Stimulated activated CD8-positive, alpha-beta memory T cell treated with anti-CD3 and anti-CD28 coated beads, Interleukin-4, amount 100 ng/mL, for 24 hours (primary cell): ENCODE results near the gene ETFA.
"Not testable (repeated sequence)": the region's sequence is repeated elsewhere in the genome, so short reads cannot be mapped to it uniquely, and the experiment has no call there.

ENCODE experiments used
- DNase-seq: peaks from one replicate; pipeline ENCODE4 v3.0.0-alpha.2; 2020; ENCODE audit warnings: low read depth

The ETFA gene

DNA sequence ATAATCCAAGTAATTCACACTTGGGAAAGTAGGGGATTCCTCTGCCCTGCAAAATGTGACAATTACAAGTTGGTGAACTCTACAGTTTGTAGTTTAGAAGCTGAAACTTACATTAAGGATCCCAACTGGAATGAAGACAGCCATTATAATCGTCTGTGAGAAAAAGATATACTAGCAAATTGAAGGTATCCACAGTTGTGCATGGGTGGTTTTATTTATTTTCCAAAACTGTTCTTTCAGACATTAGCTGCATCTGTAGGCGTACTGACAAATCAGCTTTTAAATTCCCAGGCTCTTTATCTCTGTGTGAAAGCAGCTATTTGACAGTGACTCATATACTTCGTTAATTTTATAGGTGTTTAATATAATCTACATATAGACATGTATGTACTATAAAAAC, 12.8 kb upstream of the ETFA start:
- DNase-seq, result no peak

DNA sequence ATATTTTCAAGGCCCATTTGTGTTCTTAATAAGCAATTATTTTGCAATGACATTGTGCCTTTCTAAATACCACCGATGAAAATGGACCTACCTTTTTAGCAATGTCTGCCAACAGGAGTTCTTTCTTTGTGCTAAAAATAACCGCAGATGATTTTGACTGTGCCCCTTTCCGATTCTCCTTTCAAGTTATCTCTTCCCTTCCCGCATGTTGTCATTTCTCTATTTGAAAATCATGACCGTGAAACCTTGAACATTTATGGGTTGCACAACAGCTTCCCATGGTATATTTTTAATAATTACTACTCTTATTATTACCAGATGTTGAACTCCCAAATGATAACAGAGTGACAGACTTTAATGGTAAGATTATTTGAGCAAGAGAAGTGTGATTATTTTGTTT, 10.3 kb upstream of the ETFA start:
- DNase-seq, result no peak

DNA sequence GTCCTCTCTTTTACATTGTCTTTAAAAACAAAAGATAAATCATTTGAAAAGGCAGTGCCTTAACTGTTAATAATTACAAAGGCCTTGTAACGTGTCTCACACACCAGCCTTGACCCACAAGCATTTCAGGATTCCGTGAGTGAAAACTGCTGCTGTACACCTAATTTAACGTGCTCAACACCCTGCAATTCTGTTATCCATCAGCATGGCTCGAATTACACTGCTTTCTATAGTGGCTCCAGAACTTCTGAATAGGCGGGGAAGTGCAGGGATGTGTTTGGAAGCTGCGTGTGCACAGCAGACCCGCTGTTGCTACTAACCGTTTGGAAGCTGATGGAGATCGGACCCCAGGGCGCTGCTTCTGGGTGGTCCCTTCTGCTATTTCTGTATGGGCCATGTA, 9.9 kb upstream of the ETFA start:
- DNase-seq, result no peak

GRCh38 chr15:76320012-76320411, 8.7 kb upstream of the ETFA start:
- DNase-seq, result no peak

DNA sequence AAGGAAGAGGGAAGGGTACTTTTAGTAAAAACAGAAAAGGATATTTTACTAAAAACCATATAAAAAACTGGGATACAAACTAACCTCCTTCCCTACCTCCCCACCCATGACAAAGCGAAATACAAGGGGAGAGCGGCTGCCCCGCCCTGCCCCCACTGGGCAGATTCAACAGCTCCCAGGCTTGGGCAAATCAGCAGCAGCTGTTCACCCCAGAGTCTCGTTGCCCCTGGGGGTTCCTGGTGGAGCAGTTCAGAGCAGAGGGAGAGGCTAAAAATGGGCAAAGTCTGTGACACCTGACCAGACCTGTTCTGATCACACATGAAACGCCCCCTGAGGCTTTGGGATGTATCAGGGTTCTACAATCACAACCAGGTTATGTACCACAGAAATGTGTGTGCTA, 2.5 kb upstream of the ETFA start:
- DNase-seq, result no peak

GRCh38 chr15:76313175-76313567, 1.9 kb upstream of the ETFA start:
- DNase-seq, result not testable (repeated sequence)

GRCh38 chr15:76312540-76313174, 1.4 kb upstream of the ETFA start:
- no peak for DNase-seq

- no peak for DNase-seq
These were observed 682 bp downstream of the ETFA start for GRCh38 chr15:76310475-76311099.

DNA sequence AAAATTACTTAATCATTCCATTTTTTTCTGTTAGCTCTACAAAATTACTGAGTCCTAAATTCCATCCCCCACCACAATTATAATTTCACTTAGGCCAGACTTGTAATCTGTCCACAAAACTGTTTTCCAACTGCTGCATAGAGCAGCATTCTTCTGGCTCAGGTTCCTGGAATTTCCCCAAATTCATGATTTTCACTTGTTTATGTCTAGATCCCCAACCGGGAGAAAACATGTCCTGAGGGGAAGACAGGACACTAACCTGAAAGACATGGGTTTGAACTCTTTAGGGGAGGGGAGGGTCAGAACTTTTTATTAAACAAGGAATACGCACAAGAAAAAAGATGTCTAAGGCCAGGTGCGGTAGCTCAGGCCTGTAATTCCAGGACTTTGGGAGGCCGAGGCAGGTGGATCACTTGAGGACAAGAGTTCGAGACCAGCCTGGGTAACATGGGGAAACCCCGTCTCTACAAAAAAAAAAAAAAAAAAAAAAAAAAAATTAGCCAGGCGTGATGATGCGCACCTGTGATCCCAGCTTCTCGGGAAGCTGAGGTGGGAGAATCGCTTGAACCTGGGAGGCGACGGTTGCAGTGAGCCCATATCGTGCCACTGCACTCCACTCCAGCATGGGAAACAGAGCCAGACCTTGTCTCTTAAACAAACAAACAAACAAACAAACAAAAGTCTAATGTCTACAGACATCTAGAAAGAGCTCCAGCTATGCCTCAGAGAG, 1.5 kb downstream of the ETFA start:
- DNase-seq, result no peak

DNA sequence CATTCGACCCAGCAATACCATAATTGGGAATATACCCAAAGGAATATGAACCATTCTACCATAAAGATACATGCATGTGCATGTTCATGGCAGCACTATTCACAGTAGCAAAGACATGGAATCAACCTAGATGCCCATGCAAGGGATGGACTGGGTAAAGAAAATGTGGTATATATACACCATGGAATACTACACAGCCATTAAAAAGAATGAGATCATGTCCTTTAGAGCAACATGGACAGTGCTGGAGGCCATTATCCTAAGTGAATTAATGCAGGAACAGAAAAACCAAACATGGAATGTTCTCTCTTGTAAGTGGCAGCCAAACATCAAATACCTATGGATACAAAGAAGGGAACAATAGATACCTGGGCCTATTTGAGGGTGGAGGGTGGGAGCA, 7.4 kb downstream of the ETFA start:
- no peak for DNase-seq

DNA sequence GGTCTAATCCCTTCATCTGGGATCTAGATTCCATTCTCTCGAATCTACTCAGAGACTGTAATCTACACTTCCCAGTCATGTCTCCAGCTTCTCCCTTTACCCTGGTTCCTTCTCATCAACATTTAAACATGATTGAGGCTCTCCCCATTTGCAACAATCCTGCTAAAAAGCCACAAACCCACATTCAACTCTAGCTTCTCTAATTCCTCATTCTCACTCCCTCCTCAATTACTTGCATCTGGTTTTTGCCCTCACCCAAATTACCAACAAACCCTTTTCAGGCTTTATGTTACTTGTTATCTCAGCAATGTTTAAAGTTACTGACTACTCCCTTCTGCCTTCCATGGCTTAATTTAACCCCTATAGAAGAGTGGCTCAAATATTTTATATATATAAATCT, 11.5 kb downstream of the ETFA start:
- no peak for DNase-seq

DNA sequence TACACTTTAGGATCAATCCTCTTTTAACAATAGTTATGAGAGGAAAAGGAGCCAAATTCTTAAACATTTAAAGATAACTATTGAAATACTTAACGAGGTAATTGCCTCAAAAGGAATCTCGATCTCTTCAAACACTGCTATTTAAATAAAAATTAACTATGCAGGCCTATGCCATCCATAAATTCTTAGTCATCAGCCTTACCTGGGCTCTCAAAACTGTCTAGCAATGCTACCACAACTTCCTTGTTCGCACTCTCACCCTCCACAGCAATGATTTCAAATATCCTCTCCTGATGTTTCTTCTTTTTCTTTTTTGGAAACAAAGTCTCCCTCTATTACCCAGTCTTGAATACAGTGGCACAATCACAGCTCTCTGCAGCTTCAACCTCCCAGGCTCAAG, 12.3 kb downstream of the ETFA start:
- no peak for DNase-seq

DNA sequence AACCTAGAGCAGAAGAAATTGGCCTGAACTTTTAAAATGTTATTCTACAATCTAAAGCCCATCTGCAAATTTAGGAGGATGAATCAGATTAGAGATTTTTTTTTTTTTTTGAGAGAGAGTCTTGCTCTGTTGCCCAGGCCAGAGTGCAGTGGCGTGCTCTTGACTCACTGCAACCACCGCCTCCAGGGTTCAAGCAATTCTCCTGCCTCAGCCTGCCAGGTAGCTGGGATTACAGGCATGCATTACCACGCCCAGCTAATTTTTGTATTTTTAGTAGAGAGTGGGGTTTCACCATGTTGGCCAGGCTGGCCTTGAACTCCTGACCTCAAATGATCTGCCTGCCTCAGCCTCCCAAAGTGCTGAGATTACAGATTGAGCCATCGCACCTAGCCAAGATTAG, 13.3 kb downstream of the ETFA start:
- DNase-seq, result not testable (repeated sequence)

- DNase-seq, result no peak
These were observed 14.4 kb downstream of the ETFA start for GRCh38 chr15:76296849-76297248.

GRCh38 chr15:76294463-76294862, 16.8 kb downstream of the ETFA start:
- not testable (repeated sequence) for DNase-seq

GRCh38 chr15:76293361-76293760, 17.9 kb downstream of the ETFA start:
- no peak for DNase-seq

GRCh38 chr15:76289582-76289981, 21.7 kb downstream of the ETFA start:
- DNase-seq, result no peak

- DNase-seq, result no peak
These were observed 24.9 kb downstream of the ETFA start for GRCh38 chr15:76286271-76286879.

DNA sequence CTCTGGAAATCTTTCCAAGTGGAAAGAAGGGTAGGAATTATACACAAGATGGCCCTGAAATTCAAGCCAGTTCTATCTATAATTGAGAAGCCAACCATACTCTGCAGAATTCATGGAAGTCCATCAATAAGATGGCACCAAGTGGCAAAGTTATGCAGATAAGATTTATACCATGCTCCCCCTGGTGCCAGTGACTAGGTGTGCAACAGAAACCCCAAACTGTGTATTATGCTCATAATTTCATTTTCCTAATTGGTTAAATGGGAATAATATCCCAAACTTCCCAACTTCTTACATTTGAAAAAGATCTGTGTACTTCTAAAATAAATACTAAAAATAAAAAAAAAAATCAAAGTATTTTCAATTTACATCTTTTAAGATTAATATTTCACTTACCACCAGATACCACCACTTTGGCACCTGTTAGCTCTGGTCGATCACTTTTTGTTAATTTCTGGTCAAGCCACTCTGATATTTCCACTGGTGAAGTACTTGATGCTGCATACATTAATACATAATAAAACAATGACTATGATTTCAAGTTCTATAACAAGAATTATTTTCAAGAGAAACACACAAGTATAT, 25.9 kb downstream of the ETFA start:
- no peak for DNase-seq

GRCh38 chr15:76282465-76282864, 28.8 kb downstream of the ETFA start:
- DNase-seq, result no peak

GRCh38 chr15:76278651-76279050, 32.6 kb downstream of the ETFA start:
- DNase-seq, result no peak

DNA sequence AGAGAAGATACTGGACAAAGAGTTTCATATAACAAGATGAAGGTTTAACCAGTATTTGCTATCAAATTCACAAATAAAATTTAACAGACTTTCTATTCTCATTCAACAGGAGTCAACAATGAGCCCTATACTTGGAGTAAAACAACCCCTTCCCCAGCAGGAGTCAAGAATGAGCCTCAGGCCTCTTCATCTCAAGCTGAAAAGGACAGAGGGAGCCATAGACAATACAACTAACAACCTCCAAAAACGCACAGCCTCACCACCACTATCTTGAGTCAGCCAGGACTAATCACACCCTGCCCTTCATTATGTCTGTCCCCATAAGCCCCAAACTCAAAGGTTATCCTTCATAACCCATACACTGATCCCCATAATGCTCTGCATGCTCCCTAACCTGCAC, 36.4 kb downstream of the ETFA start:
- DNase-seq, result no peak

DNA sequence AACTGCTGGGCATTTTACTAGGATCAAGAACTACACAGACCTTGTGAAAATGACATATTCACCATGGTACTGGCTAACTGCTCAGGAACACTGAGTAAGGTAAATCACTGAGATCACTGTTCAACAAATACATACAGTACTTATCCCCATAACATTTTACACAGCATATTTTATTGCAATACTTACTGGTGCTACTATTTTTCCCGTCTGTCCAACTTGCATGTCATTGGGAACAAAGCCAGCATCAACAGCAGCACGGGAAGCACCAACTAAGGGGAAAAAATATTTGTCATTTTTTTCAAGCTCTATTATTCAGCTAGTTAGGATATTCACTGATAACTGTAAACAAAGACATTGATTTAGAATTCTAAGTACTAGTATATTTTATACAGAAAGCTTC, 37.0 kb downstream of the ETFA start:
- DNase-seq, result no peak
